ENCODE data around the gene SIPA1L3. TPM values are rescaled to one million over a fixed set of nuclear protein-coding genes. Genes with fewer than 3 reads are reported as not detected.
A peak's percentile ranks its signal among the peaks of the same experiment; 100 is the strongest.

SIPA1L3 gene
- polyA plus RNA-seq, 1 of the 3 experiments (the other 2 are of a cell fraction) = 11.6 TPM

- Histone ChIP-seq H3K9me2 (no peaks in the 10 kb centered on the region), H3K27ac (ENCODE audit: low read depth in 2 of 2, low read length in 1 of 2) (no peak overlapping the region), H3F3A (replicated peaks; ENCODE audit: insufficient read depth) (no peaks in the 10 kb centered on the region), H3K9ac (no peak overlapping the region), H2AFZ (ENCODE audit: low read depth) (no peak overlapping the region), H3K4me1 (ENCODE audit: control insufficient read depth in 1 of 2, insufficient read depth in 2 of 2, low read depth in 1 of 2, low read length in 1 of 2) (peaks cover 0 to 37% of the 10 kb centered on the region in 2 experiments; a peak in 1 of 4 replicates), H3K79me2 (ENCODE audit: insufficient read depth) (peaks cover 26% of the 10 kb centered on the region; the same call in 1 of the 2 replicates), H4K20me1 (ENCODE audit: insufficient read depth) (no peaks in the 10 kb centered on the region), H3K27me3 (ENCODE audit: insufficient read depth) (no peaks in the 10 kb centered on the region), H3K4me2 (no peak overlapping the region), H3K9me3 (no peaks in the 10 kb centered on the region), H3K36me3 (replicated peaks in 1 of 2; ENCODE audit: control insufficient read depth in 1 of 2, insufficient read depth in 2 of 2, low read length in 1 of 2) (peaks cover 0 to 4% of the 10 kb centered on the region in 2 experiments), H3K4me3 (ENCODE audit: low read depth in 2 of 2, low read length in 1 of 2) (no peak overlapping the region)
- WGBS (ENCODE audit: low lambda C conversion rate) = 96% methylated on average over 7 of the region's 7 CpGs
- ChIA-PET CTCF (interaction anchor here (0.8 to 2.7 kb wide), 2 partner anchors 18 to 158 kb away, joined by 3 to 8 read pairs; no protein-coding TSS in a partner anchor), POLR2A (no interaction called here)
- no peak for TF ChIP-seq YY1 (IDR thresholded peaks at IDR 0.05; ENCODE audit: low read depth)
- TF ChIP-seq RCOR1 (IDR thresholded peaks at IDR 0.05; ENCODE audit: low read length) = no peak
- no peak for TF ChIP-seq REST (IDR thresholded peaks at IDR 0.05; ENCODE audit: low read depth, low read length)
- TF ChIP-seq TEAD4 (IDR thresholded peaks at IDR 0.05; ENCODE audit: borderline replicate concordance, insufficient read depth) = no peak
- TF ChIP-seq TCF12 (IDR thresholded peaks at IDR 0.05) = no peak
- no peak for TF ChIP-seq GABPA (IDR thresholded peaks at IDR 0.05; ENCODE audit: low read depth)
- TF ChIP-seq EP300 (IDR thresholded peaks at IDR 0.05; ENCODE audit: borderline replicate concordance in 1 of 2, low read depth in 1 of 2, low read length in 1 of 2) = no peak
- no peak for TF ChIP-seq NRF1 (IDR thresholded peaks at IDR 0.05; ENCODE audit: low read depth, low read length)
- no peak for TF ChIP-seq USF2 (IDR thresholded peaks at IDR 0.05; ENCODE audit: borderline replicate concordance, low read depth, low read length)
- TF ChIP-seq CTCF (IDR thresholded peaks at IDR 0.05) = no peak
- DNase-seq = no peak
Observed at GRCh38 chr19:38060331-38060730, 153.3 kb downstream of the SIPA1L3 start.

- CTCF ChIA-PET = interaction anchor here (0.8 to 2.7 kb wide), 2 partner anchors 19 to 159 kb away, joined by 3 to 8 read pairs; no protein-coding TSS in a partner anchor
- POLR2A ChIA-PET = no interaction called here
- no peak overlapping the region for H2AFZ ChIP-seq (ENCODE audit: low read depth)
- no peak overlapping the region for H3K4me3 ChIP-seq (ENCODE audit: low read depth in 2 of 2, low read length in 1 of 2)
- H3K27ac ChIP-seq (ENCODE audit: low read depth in 2 of 2, low read length in 1 of 2) = 0 out of 4 replicates have a peak overlapping the region, but pooled peaks of 1 of the 2 experiments have one; percentile 3
- no peak for DNase-seq
- no peaks in the 10 kb centered on the region for H3K27me3 ChIP-seq (ENCODE audit: insufficient read depth)
- H3K9ac ChIP-seq = no peak overlapping the region
- no peak overlapping the region for H3K4me2 ChIP-seq
- no peaks in the 10 kb centered on the region for H4K20me1 ChIP-seq (ENCODE audit: insufficient read depth)
- 65% methylated on average over 7 of the region's 7 CpGs for WGBS (ENCODE audit: low lambda C conversion rate)
- H3K4me1 ChIP-seq (ENCODE audit: control insufficient read depth in 1 of 2, insufficient read depth in 2 of 2, low read depth in 1 of 2, low read length in 1 of 2) = peaks cover 0 to 37% of the 10 kb centered on the region in 2 experiments; a peak in 1 of 4 replicates
- H3K36me3 ChIP-seq (replicated peaks in 1 of 2; ENCODE audit: control insufficient read depth in 1 of 2, insufficient read depth in 2 of 2, low read length in 1 of 2) = peaks cover 0 to 4% of the 10 kb centered on the region in 2 experiments
- no peaks in the 10 kb centered on the region for H3K9me2 ChIP-seq
- H3K9me3 ChIP-seq = no peaks in the 10 kb centered on the region
- no peaks in the 10 kb centered on the region for H3F3A ChIP-seq (replicated peaks; ENCODE audit: insufficient read depth)
- H3K79me2 ChIP-seq (ENCODE audit: insufficient read depth) = peaks cover 26% of the 10 kb centered on the region; the same call in 1 of the 2 replicates
- peak; percentile 57 for TF ChIP-seq JUND (IDR thresholded peaks at IDR 0.05)
- no peak for TF ChIP-seq REST (IDR thresholded peaks at IDR 0.05; ENCODE audit: low read depth, low read length)
- no peak for TF ChIP-seq FOXJ3 (CRISPR knock-in tag; IDR thresholded peaks at IDR 0.05)
- no peak for TF ChIP-seq YY1 (IDR thresholded peaks at IDR 0.05; ENCODE audit: low read depth)
- TF ChIP-seq PBX3 (IDR thresholded peaks at IDR 0.05) = no peak
- TF ChIP-seq EZH2phosphoT487 (IDR thresholded peaks at IDR 0.05; ENCODE audit: borderline replicate concordance, low read depth) = no peak
- no peak for TF ChIP-seq RFX5 (IDR thresholded peaks at IDR 0.05; ENCODE audit: low read length)
Observed at GRCh38 chr19:38061294-38061693, 154.3 kb downstream of the SIPA1L3 start.

All from SK-N-SH (cell line).